GM23338 (cell line): ENCODE data around the gene CRTC1.

Experiments used
- CTCF ChIP-seq, 2 experiments: fragments of 200-600 bp in 1 of 2; sonication (generic) in 1 of 2; conservative IDR thresholded peaks; 2 replicates each; pipeline versions ENCODE4 v1.5.1 to v1.6.1; 2016 to 2017; ENCODE audit warnings: antibody characterized with exemption in 2 of 2, low read depth in 2 of 2, mild to moderate bottlenecking in 2 of 2, moderate library complexity in 1 of 2
- EZH2 ChIP-seq: fragments of 200-600 bp; sonication (generic); IDR thresholded peaks from one replicate; pipeline ENCODE4 v1.8.0; 2017; ENCODE audit warnings: antibody characterized with exemption, mild to moderate bottlenecking, low read depth; ENCODE audit not compliant: unreplicated experiment
- POLR2AphosphoS5 ChIP-seq: IDR thresholded peaks from 2 replicates; pipeline ENCODE4 v1.6.1; 2016; ENCODE audit warnings: antibody characterized with exemption, low read depth
- ZNF331 ChIP-seq: fragments of 250-450 bp; sonication (Bioruptor Pico); IDR thresholded peaks from 2 replicates; pipeline ENCODE4 v1.5.0; 2020; ENCODE audit warnings: low read depth, mild to moderate bottlenecking, moderate library complexity

GRCh38 chr19:18778076-18778389 lies 94.6 kb downstream of the CRTC1 start:
- TF ChIP-seq POLR2AphosphoS5 (no peak), EZH2 (no peak), CTCF (conservative IDR thresholded peaks at IDR 0.05; ENCODE audit: low read depth in 2 of 2) (no peak), ZNF331 (CRISPR knock-in tag) (no peak)
